GM19193 (cell line): ENCODE results near the gene GRIPAP1.

Experiments
- POLR2A ChIP-seq: IDR thresholded peaks from 4 replicates; pipeline ENCODE4 v1.6.1; 2011; ENCODE audit not compliant: insufficient read depth, insufficient read length; ENCODE audit errors: extremely low read depth

GRIPAP1 gene

GRCh38 chrX:48945517-48946348 is 56.3 kb downstream of the GRIPAP1 start:
- TF ChIP-seq POLR2A = no peak

GRCh38 chrX:48942895-48943294 is 59.2 kb downstream of the GRIPAP1 start:
- no peak for TF ChIP-seq POLR2A

- no peak for TF ChIP-seq POLR2A
Measured at GRCh38 chrX:48940404-48940955, 61.6 kb downstream of the GRIPAP1 start.

- peak; percentile 21 for TF ChIP-seq POLR2A
Measured at GRCh38 chrX:48939524-48940228, 62.4 kb downstream of the GRIPAP1 start.

- no peak for TF ChIP-seq POLR2A
Measured at GRCh38 chrX:48938721-48939425, 63.2 kb downstream of the GRIPAP1 start.

GRCh38 chrX:48937054-48937907 is 64.8 kb downstream of the GRIPAP1 start:
- TF ChIP-seq POLR2A = peak; percentile 59

- no peak for TF ChIP-seq POLR2A
Measured at GRCh38 chrX:48936429-48937053, 65.5 kb downstream of the GRIPAP1 start.

GRCh38 chrX:48935301-48935670 is 66.8 kb downstream of the GRIPAP1 start:
- no peak for TF ChIP-seq POLR2A

- no peak for TF ChIP-seq POLR2A
Measured at GRCh38 chrX:48934581-48935300, 67.3 kb downstream of the GRIPAP1 start.

- TF ChIP-seq POLR2A = no peak
Measured at GRCh38 chrX:48933757-48934156, 68.3 kb downstream of the GRIPAP1 start.

- no peak for TF ChIP-seq POLR2A
Measured at GRCh38 chrX:48927736-48928382, 74.2 kb downstream of the GRIPAP1 start.

GRCh38 chrX:48927123-48927522 is 74.9 kb downstream of the GRIPAP1 start:
- no peak for TF ChIP-seq POLR2A

- TF ChIP-seq POLR2A = no peak
Measured at GRCh38 chrX:48924270-48924669, 77.8 kb downstream of the GRIPAP1 start.
